ENCODE measurements around the gene RANBP17. TPM values are rescaled to one million over a fixed set of nuclear protein-coding genes. Genes with fewer than 3 reads are reported as not detected.

The RANBP17 gene
- total and polyA plus RNA-seq, 2 experiments from 2014 or later: 43.8 to 53.1 TPM

DNA sequence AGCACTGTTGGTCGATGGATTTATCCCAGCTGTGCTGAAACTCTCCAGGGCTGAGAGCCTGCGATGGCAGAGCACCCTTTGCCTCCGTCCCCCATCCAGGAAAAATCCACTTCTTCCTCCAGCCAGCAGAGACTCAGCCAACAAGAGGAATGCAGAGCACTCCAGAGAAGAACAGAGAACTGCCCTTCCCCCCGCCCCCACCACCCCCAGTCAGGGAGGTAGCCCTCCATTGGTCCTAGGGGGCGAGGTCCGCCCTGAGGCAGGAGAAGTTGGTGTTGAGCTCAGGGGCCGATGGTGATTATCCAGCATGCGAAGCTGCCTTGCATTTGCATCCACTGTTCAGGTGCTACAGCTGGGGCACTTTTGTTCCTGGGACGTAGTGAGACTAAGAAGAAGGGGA lies 456.2 kb downstream of the RANBP17 start (continued):
- TF ChIP-seq, protein P1, sequence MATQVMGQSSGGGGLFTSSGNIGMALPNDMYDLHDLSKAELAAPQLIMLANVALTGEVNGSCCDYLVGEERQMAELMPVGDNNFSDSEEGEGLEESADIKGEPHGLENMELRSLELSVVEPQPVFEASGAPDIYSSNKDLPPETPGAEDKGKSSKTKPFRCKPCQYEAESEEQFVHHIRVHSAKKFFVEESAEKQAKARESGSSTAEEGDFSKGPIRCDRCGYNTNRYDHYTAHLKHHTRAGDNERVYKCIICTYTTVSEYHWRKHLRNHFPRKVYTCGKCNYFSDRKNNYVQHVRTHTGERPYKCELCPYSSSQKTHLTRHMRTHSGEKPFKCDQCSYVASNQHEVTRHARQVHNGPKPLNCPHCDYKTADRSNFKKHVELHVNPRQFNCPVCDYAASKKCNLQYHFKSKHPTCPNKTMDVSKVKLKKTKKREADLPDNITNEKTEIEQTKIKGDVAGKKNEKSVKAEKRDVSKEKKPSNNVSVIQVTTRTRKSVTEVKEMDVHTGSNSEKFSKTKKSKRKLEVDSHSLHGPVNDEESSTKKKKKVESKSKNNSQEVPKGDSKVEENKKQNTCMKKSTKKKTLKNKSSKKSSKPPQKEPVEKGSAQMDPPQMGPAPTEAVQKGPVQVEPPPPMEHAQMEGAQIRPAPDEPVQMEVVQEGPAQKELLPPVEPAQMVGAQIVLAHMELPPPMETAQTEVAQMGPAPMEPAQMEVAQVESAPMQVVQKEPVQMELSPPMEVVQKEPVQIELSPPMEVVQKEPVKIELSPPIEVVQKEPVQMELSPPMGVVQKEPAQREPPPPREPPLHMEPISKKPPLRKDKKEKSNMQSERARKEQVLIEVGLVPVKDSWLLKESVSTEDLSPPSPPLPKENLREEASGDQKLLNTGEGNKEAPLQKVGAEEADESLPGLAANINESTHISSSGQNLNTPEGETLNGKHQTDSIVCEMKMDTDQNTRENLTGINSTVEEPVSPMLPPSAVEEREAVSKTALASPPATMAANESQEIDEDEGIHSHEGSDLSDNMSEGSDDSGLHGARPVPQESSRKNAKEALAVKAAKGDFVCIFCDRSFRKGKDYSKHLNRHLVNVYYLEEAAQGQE (IDR thresholded peaks at IDR 0.05; ENCODE audit: unreplicated experiment): no peak
- no peak for TF ChIP-seq STAT1 (IDR thresholded peaks at IDR 0.05; ENCODE audit: unreplicated experiment)
- no peak for TF ChIP-seq NANOG (IDR thresholded peaks at IDR 0.05; ENCODE audit: borderline replicate concordance)

DNA sequence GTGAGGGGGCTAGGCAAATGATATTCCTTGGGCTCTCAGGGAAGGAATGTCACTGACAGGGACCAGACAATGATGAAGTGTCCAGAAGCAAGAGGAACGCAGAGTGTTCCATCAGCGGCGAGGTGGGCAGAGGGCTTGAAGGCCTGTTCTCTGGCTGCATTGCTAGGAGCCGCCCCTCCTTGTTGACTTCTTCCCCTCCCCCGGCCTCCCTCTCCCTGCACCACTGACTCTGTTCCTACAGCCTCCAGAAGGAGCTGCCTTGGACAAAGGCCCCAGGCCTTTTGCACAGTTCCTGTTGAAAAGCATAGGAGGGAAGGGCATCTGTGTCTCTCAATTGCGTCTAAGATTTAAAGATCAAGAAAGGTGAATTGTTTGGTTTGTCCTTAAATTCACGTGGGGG lies 459.6 kb downstream of the RANBP17 start:
- H3K9me2 ChIP-seq (ENCODE audit: insufficient read depth): no peaks in the 10 kb centered on the region
- H3K27ac ChIP-seq (ENCODE audit: low read depth): no peak overlapping the region
- no peaks in the 10 kb centered on the region for H3K36me3 ChIP-seq (ENCODE audit: insufficient read depth)
- no peaks in the 10 kb centered on the region for H3K36me3 Mint-ChIP-seq (ENCODE audit: low read depth)
- no peak overlapping the region for H3K4me3 ChIP-seq
- peaks cover 5% of the 10 kb centered on the region for H4K20me1 ChIP-seq (replicated peaks; ENCODE audit: insufficient read depth)
- peaks cover 6% of the 10 kb centered on the region; the same call in 1 of the 3 replicates for H3K9me3 Mint-ChIP-seq
- no peak for TF ChIP-seq CREB1 (CRISPR knock-in tag; IDR thresholded peaks at IDR 0.05; ENCODE audit: low read depth)
- TF ChIP-seq STAT1 (IDR thresholded peaks at IDR 0.05; ENCODE audit: unreplicated experiment): no peak
- H3K4me3 Mint-ChIP-seq: no peak overlapping the region
- H3K4me1 Mint-ChIP-seq: peaks cover 32% of the 10 kb centered on the region
- H3K4me2 ChIP-seq: no peak overlapping the region
- H3K27ac Mint-ChIP-seq: no peak overlapping the region
- peaks cover 41% of the 10 kb centered on the region for H3K4me1 ChIP-seq (ENCODE audit: insufficient read depth)
- no peak overlapping the region for H2AFZ ChIP-seq
- H3K79me2 ChIP-seq (replicated peaks; ENCODE audit: insufficient read depth): no peaks in the 10 kb centered on the region
- H3K27me3 ChIP-seq (ENCODE audit: insufficient read depth): peaks cover 81% of the 10 kb centered on the region
- peaks cover 68% of the 10 kb centered on the region for H3K27me3 Mint-ChIP-seq (ENCODE audit: insufficient read depth, low read depth, poor library complexity)
- H3F3A ChIP-seq (replicated peaks; ENCODE audit: low read depth): peaks cover 15% of the 10 kb centered on the region
- DNase-seq (ENCODE audit: low spot score) (peak; percentile 24), ATAC-seq (no peak)

DNA sequence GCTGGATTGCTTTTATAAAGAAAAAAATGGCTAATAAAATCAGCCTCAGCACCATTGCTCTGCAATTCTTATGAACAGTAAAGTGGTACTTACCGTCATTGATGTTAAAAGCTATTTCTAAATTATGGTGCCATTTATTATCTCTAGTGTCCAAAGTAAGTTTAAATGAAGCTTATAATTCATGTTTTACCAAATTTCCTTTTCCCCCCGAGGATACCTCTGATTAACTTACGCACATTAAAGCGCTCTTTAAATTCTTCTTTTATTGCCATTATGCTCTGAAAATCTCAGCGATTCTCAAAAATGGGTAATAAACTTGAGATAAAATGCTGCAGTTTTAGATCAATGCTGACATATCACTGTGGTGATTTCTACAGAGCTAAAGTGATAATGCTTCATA lies 460.7 kb downstream of the RANBP17 start:
- Histone ChIP-seq H3K4me3 (no peak overlapping the region), H4K20me1 (replicated peaks; ENCODE audit: insufficient read depth) (peaks cover 2% of the 10 kb centered on the region), H3K4me1 (ENCODE audit: insufficient read depth) (peaks cover 30% of the 10 kb centered on the region), H3K27me3 (ENCODE audit: insufficient read depth) (peaks cover 70% of the 10 kb centered on the region), H3K36me3 (ENCODE audit: insufficient read depth) (no peaks in the 10 kb centered on the region), H3K79me2 (replicated peaks; ENCODE audit: insufficient read depth) (no peaks in the 10 kb centered on the region), H3F3A (replicated peaks; ENCODE audit: low read depth) (peaks cover 7% of the 10 kb centered on the region), H3K9me2 (ENCODE audit: insufficient read depth) (no peaks in the 10 kb centered on the region), H3K4me2 (no peak overlapping the region), H3K27ac (ENCODE audit: low read depth) (no peak overlapping the region), H2AFZ (no peak overlapping the region)
- H3K27ac Mint-ChIP-seq: no peak overlapping the region
- no peak for ATAC-seq
- no peak overlapping the region for H3K4me3 Mint-ChIP-seq
- H3K4me1 Mint-ChIP-seq: peaks cover 24% of the 10 kb centered on the region
- TF ChIP-seq JUNB (IDR thresholded peaks at IDR 0.05; ENCODE audit: unreplicated experiment) (no peak), EZH2 (IDR thresholded peaks at IDR 0.05; ENCODE audit: low read depth, unreplicated experiment) (no peak), POLR2AphosphoS5 (IDR thresholded peaks at IDR 0.05; ENCODE audit: low read depth) (no peak), STAT1 (IDR thresholded peaks at IDR 0.05; ENCODE audit: unreplicated experiment) (no peak)
- DNase-seq (ENCODE audit: low spot score): no peak
- no peaks in the 10 kb centered on the region for H3K36me3 Mint-ChIP-seq (ENCODE audit: low read depth)
- H3K27me3 Mint-ChIP-seq (ENCODE audit: insufficient read depth, low read depth, poor library complexity): peaks cover 57% of the 10 kb centered on the region
- no peaks in the 10 kb centered on the region for H3K9me3 Mint-ChIP-seq

Measured in GM23338 (cell line).